ENCODE data around the gene PCIF1.
"Not testable (repeated sequence)": the region's sequence is repeated elsewhere in the genome, so short reads cannot be mapped to it uniquely, and the experiment has no call there.

PCIF1 gene

DNA sequence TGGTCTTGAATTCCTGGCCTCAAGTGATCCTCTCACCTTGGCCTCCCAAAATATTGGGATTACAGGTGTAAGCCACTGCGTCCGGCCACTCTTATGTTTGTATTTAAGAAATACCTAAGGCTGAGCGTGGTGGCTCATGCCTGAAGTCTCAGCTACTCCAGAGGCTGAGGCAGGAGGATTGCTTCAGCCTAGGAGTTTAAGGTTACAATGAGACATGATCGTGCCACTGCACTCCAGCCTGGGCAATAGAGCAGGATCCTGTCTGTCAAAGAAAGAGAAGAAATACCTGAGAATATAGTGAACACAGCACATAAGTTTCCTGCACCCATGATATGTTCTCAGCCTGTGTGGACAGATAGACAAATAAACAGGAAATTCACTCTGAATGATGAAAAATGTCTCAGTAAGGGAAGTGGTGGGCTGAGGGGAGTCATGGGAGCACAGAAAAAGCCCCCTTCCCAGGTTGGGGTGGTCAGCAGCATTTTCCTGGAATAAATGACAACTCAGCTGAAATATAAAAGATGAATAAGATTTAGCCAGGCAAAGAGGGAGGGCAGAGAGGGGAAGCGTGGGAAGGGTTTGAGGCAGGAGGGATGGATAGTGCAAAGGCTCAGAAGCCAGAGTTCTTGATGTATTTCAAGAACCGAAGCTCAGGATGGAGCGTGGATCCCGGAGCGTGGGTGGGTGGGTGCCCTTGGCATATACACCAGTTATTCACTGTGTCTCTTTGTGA, 60.4 kb downstream of the PCIF1 start:
- DNase-seq (ENCODE audit: low read depth), result no peak

DNA sequence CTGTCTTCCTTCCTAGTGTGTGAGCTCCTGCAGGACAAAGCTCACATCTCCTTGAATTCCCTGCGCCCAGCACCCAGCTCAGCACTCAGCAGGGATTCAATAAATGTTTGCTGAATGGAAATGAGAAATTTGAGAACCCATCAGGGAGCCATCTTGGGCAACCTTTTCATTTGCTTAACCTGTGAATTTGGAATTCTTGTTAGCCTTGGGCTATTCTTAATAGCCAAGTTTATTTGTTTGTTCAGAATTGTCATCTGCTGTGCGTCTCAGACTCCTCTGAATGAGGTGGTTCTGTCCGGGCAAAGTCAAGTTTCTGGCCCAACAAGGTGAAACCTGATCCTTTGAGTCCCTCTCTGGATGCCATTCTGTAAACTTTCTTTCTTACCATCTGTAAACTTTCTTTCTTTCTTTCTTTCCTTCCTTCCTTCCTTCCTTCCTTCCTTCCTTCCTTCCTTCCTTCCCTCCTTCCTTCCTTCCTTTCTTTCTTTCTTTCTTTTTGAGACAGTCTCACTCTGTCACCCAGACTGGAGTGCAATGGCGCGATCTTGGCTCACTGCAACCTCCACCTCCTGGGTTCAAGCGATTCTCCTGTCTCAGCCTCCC, 61.1 kb downstream of the PCIF1 start:
- not testable (repeated sequence) for DNase-seq (ENCODE audit: low read depth)

DNA sequence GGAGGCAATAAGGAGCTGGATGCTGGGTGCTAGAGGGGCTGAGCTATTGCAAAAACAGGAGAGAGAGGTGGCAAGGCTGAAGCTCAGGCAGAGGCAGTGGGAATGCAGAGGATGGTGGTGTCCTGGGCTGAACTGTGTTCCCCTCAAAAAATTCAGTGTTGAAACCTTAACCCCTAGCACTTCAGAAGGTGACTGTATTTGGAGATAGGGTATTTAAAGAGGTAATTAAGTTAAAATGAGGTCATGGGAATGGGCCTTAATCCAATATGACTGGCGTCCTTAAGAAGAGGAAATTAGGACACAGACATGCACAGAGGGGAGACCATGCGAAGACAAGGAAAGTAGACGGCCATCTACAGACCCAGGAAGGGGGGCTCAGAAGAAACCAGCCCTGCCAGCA, 62.7 kb downstream of the PCIF1 start:
- DNase-seq (ENCODE audit: low read depth), result no peak
